Measurements from ENCODE around the gene PDZRN4.
A peak's percentile ranks its signal among the peaks of the same experiment; 100 is the strongest.
"Not testable (repeated sequence)": the region's sequence is repeated elsewhere in the genome, so short reads cannot be mapped to it uniquely, and the experiment has no call there.

The PDZRN4 gene

DNA sequence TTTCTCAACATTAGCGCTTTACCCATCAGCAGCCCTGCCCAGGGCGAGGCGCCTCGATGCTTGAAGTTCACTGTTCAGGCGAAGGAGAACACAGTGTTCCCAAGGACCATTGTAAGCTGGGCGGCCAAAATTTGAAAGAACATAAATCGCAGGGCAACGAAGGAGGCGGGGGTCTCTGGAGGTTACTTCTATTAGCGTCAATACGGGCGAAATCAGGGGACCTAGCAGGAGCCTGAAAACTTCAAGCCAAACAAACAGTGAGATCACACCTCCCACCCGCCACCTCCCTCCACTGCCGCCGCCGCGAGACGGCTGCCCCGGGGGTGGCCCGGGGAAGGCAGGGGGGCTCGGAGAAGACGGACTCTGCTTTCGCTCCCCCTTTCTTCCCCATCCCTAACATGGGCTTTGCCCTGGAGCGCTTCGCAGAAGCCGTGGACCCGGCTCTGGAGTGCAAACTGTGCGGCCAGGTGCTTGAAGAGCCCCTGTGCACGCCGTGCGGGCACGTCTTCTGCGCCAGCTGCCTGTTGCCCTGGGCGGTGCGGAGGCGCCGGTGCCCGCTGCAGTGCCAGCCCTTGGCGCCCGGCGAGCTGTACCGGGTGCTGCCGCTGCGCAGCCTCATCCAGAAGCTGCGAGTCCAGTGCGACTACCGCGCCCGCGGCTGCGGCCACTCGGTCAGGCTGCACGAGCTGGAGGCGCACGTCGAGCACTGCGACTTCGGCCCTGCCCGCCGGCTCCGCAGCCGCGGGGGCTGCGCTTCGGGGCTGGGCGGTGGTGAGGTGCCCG is at the start of gene PDZRN4:
TSS of gene PDZRN4 (plus strand) at position 263 of the 783 bp plus-strand sequence.
- peak; percentile 33 for DNase-seq

DNA sequence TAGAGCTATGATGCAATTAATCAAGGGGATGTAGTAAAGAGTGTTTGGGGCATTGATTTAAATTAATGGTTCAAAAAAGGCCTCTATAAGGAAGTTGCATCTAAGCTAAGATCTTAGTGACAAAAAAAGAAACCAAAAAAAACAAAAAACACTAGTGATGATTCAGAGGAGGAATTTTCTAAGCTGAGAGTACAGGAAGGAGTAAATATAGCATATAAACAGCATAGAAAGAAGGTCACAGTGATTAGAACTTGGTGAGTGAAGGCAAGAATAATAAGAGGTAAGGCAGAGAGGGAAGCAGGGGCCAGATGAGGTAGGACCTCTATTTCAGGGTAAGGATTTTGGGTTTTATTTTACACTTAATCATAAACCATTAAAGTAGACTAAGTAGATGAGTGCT is 48.0 kb upstream of the PDZRN4 start:
- DNase-seq: no peak

DNA sequence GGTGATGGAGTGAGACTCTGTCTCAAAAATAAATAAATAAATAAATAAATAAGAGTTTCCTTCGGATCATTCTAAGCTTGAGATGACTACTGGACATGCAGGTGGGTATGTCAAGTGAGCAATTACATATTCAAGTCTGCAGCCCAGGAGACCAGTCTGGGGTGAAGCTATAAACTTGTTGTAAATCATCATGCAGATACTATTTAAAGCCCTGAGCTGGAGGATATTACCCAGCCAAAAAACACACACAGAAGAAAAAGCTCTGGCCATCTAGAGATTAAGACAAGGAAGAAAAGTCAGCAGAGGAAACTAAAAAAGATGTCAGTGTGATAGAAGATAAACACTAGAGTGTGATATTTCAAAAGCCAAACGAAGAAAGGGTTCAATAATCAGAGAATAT is 47.0 kb upstream of the PDZRN4 start:
- DNase-seq: no peak

DNA sequence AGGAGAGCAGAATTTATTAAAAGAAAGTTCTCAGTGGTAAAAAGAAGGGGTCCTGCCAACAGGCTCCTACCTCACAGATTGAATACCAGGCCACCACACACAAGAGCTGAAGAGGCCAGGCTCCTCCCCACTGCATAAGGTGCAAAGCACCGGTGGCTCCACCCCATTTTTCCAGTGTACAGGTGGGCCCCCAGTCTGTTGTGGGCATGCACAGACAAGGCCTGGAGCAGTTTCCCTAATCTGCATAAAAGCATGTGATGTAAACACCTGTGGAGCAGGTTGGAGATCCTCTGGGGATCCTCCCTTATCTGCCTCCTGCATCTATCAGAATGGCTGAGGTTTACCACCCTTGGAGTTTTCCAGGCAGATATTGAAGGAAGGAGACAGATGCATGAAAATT is 45.7 kb upstream of the PDZRN4 start:
- no peak for DNase-seq

DNA sequence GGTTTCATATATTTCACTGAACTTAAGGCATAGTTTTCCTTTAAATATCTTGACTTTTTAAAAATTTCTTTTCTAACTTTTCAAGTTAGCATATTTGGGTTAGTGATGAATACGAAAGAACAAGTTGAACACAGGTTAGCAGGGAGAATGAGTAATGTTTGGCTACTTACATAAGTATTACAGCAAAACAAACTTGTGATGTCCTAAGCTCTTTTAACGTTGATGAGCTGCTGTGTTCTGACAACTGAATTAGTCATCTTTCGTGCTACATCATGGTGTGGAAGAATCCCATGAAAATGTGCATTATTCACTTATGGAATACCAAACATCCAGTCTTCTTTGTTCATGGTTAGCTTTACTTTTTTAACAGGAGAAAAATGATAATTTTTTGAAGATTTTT is 36.3 kb upstream of the PDZRN4 start:
- no peak for DNase-seq

DNA sequence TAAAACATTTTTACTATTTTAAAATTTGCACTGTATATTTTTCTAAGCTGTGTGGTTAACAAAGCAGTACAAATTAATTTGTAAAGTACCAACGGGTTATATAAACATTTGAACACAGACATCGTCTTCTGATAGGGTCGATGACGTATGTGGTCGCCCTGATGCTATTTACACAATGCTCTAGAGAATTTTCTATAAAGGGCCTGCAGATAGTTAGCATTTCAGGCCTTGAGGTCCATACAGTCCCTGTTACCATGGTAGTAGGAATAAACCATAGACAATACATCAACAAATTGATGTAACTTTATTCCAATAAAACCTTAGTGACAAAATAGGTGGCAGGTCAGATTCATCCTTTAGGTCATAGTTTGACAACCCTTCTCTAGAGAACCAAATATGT is 25.7 kb upstream of the PDZRN4 start:
- DNase-seq: no peak

DNA sequence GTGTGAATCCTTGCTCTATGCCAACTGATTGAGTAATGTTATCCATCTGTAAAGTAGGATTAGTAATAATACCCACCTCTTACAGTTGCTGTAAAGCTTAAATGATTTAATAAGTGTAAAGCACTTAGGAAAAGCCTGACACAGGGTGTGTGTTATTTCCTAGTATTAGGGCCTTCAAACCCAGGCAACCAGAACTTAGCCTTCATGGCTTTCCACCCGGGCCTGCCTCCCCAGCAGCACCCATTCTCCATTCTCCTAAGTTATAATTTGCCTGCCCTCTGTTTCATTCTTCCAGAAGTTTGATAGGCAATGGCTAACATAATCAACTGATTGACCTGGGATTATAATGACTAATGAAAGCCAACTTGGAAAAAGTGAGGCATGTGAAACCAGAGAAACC is 20.4 kb upstream of the PDZRN4 start:
- DNase-seq: no peak

DNA sequence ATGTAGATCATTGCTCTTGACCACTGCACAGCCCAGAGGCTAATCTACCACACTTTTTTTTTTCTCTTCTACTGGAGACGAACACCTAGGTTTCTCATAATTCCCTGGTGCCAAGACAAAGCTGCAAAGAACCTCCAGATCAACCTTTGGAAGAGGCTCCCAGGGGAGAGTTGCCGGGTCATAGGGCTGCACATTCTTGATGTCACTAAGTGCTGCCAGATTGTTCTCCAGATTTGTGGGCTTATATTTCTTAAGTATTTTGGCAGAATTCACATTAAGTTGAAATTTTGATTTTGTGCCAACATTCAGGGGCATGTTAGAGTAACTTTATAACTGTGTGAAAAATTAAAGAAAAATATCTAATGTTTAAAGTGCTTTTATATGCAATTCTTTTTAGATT is 13.5 kb upstream of the PDZRN4 start:
- DNase-seq: no peak

DNA sequence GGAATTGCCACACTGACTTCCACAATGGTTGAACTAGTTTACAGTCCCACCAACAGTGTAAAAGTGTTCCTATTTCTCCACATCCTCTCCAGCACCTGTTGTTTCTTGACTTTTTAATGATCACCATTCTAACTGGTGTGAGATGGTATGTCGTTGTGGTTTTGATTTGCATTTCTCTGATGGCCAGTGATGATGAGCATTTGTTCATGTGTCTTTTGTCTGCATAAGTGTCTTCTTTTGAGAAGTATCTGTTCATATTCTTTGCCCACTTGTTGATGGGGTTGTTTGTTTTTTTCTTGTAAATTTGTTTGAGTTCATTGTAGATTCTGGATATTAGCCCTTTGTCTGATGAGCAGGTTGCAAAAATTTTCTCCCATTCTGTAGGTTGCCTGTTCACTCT is 8.6 kb upstream of the PDZRN4 start:
- DNase-seq: not testable (repeated sequence)

DNA sequence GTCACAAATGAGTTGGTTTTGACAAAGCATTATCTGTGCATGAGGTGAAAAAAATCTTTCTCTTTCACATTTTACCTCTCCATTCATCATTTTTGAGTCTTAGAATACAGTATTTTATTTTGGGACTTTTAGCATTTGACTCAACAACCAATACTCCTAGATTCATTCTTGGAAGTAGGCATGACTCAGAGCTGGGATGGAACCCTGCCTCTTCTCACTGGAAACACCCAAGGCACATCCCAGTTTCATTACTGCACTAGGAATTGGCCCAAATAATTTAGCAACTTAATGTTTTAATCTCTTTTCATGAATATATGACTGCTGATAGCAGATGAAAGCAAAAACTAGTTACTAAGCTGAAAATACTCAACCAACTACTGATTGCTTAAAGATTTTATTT is 3.3 kb upstream of the PDZRN4 start:
- DNase-seq: no peak

DNA sequence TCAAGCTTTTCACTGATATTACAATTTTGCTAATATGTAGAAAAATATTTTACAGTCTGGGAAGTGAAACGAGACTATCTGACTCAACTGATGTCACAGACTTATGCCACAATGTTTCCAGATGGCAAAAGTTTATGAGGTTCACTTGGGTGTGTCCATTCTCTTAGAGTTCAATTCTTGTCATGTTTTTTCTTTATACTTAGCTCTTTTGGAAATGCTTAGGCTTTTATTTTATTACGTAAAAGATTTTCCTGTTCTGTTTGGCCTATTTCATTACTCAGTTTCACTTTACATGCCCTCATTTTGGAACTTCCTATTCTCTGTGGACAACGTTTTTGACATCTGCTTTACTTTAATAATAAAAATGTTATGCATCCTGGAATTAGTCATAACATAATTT is 2.1 kb upstream of the PDZRN4 start:
- DNase-seq: no peak

DNA sequence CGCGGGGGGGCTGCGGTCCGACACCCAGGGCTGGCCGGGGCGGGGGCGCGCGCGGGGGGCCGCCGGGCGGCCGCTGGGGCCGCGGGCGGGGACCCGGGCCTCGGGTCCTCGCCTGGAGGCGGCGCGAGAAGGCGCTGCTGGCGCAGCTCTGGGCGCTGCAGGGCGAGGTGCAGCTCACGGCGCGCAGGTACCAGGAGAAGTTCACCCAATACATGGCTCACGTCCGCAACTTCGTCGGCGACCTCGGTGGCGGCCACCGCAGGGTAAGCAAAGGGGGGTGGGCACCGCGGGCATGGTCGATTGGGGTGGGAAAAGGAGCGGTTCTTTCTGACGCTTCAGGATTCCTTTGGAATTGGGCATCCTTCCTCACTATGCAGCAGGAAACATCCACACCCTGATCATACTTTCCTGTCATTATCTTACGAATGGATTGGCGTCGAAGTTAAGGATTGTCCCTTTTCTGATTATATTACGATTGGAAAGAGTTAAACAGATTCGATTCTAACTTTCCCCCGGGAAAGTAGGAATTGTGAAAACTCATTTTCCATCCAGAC is 798 bp downstream of the PDZRN4 start:
- no peak for DNase-seq

DNA sequence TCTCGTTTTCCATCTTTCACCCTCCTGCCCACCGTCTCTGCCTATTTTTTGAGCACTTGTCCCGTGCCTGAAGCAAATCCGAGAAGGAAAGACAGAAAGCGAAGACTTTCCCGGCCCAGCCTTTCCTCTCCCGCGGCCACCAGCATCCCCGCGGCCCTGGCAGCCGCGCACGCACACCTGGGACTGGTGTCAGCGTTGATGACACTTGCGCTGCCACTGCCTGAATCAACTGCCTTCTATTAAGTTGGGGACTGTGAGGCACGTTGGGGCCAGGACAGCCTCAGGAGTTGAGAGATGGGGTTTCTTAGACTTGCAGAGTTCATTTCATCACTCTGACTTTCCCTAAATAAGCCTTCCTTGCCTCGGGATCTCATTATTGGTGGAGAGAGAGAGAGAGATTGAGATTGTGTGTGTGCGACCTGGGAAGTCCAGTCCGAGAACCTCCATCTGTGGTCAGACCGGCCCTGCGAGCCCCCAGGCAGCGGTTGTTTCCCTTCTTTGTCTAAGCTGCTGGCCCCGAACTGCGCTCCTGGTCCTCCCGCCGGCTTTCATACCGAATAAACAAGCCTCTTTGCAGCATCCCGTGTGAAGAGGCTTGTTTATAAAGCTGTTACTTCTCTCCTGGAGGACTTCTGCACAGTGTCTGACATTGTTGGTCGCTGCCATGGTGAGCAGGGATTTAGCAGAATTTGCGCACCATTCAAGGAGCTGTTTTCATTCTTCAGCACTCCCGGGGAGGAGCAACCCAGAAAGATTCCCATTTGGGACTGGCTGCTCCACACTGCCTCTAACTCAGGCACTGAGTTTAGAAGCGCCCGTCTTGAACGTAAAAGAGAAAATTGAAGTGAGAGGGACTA is 1.5 kb downstream of the PDZRN4 start:
- peak; percentile 44 for DNase-seq

DNA sequence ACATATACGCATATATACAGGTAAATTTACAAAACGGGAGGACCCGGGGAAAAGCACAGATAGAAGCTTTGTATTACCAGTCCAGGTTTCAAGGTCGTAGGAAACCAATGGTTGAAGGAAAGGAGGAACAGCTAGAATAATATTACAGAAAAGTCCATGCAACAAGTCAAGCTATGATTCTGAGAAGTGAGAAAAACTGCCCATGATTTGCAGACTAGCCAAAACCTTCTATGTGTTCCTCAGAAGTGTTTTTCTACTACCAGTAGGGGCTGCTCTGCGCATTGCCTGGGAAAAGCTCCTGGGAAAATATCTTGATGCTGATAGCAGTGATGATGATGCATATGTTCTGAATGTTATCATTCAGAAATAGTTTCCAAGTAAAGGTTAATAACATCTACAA is 2.2 kb downstream of the PDZRN4 start:
- DNase-seq: peak; percentile 57

DNA sequence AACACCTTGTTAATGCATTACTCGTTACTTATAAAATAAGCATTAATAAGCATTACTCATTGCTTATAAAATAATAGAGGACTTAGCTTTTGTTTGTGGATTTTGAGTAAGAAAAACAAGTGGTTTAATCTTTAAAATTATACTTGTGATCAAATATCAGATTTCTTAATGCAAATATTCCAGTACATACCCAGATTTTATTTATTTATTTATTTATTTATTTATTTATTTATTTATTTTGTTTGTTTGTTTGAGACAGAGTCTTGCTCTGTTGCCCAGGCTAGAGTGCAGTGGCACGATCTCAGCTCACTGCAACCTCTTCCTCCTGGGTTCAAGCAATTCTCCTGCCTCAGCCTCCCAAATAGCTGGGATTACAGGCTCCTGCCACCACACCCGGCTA is 3.4 kb downstream of the PDZRN4 start:
- DNase-seq: not testable (repeated sequence)

DNA sequence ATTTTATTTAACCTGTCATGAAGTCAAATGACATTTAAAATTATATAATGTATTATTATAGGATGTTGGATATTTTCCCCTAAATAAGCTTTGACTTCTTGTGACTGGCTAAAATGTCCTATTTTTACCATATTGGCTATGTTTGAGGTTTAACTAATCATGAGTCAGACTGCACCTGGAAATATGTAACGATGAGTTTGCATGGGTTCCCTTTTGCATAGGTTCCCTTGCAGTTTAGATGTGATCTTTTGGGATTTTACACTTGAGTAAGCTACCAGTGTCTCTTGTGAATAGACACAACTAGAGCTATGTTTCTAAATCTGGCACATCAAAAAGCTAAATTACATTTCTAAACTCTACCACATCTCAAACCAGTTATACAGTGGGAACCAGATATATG is 5.2 kb downstream of the PDZRN4 start:
- no peak for DNase-seq

DNA sequence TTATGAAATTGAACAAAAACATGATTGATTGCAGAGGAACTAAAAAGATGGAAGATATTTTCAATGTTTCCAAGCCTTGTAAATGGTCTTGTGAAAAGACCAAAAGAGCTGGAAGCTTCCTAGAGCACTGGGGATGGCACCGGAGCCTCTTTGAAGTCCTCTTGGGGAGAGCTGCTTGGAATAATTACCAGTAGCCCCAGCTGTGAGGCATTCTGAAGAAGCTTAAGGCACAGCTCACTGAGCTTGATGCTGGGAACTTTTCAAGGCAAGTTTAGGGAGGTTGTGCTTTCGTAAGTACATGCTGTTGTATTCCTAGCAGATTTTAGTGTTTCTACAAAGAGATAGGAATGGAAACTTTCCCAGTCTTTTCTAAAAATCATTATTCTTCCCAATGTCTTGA is 13.9 kb downstream of the PDZRN4 start:
- DNase-seq: no peak

DNA sequence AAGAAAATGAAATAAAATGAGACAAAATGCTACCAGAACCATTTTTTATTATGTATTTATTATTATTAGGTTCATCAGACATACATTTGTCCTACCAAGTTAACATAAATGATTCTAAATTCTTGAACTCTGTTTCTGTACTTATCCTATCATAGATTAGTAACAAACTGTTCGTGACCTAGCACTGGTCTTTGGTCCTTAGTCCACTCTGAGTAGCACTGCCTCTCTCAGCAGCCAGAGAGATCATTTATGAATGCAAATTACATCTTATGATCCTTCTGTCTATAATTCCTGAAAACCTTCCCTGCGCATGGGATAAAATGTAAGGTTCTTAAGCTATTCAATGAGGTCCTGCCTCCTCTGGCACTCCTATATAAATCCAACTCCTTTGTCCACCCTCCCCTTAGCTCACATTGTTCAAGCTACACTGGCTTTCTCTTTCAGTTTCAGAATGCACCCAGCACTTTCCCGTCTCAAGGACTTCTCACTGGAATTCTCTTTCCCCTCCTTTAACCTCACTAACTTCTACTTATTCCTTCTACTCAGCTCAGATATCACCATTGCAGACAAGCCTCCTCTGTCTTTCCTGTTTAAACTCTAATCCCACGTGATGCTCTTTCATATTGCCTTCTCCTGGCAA is 17.1 kb downstream of the PDZRN4 start:
- DNase-seq: peak; percentile 76

DNA sequence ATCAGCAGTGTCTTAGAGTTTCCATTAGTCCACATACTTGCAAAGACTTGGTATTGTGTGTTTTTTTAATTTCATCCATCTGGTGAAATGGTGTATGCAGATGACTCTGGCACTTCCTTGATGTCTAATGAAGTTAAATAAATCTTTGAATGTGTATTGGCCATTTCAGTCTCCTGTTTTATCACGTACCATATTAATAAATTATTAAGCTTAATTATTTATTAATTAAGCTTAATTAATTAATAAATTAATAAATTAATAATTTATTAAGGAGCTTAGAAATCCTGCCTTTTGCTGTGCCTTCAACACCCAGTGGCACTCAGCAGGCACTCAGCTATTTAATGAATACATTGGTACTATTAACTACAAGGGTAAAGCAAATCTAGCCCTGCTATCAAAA is 18.2 kb downstream of the PDZRN4 start:
- DNase-seq: no peak

DNA sequence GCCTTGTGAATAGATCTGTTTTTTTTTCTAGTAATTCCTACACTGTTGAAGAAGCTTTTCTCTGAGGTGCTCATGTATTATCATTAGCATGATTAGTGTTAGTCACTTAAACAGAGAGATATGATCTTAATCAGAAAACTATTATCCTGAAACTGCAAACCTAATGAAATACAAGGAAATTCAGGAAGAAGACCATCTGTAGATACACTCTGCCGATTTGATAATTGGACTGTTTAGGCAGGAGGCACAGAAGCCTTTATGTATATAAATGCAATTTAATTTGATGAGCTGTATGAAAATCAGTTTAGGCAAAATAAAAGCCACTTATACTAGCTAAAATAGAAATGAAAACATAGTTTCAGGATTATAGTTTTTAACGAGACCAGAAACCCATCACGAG is 23.3 kb downstream of the PDZRN4 start:
- DNase-seq: peak; percentile 49

DNA sequence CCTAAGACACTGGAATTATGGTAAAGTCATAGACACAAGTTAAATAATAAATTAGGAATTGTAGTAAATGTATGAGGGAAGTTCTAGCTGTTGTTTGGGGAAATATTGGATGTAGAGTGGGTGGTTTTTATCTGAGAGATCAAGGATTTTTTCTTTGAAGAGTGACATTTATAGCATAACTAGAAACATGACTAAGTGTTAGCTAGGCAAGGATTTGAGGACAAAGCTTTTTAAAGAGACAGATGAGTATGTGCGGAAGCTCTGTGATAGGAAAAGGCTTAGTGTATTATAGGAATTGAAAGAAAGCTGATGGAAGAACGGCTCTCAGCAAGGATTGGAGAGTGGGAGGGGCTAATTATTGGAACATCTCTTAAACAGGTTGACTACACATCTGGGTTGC is 24.5 kb downstream of the PDZRN4 start:
- DNase-seq: peak; percentile 65

DNA sequence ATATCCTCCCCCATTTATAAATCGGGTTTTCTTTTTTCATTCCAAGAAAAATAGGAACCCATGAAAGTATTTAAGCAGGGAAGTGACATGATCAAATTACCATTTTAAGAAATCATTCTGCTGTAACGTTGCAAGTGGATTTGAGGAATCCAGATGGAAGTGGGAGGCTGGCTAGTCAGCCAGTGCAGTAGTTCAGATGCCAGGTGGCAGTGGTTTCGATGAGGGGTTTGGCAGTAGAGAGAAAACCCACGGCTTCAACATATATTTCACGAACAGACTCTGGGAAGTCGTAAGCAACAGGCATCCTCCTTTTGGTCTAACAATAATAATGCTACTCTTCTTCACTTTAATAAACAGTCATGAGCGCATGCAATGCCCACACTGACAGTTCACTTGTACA is 25.0 kb downstream of the PDZRN4 start:
- peak; percentile 65 for DNase-seq

DNA sequence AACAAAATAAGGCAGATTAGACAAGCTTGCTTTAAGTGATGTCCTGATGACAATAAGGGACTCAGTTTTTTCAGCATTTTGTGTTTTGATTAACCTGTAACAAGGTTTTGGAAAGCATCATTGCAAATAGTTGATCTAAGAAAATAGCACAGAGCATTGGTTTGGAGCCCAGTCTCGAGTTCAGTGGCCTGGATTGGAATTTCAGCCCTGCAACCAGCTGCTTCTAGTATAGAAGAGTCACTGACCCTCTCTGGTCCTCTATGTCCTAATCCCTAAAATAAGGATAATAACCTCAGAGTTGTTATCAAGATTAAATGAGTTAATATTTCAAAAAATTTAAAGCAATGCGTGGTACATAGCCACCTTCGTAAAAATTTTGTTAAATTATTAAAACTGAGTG is 25.5 kb downstream of the PDZRN4 start:
- no peak for DNase-seq

DNA sequence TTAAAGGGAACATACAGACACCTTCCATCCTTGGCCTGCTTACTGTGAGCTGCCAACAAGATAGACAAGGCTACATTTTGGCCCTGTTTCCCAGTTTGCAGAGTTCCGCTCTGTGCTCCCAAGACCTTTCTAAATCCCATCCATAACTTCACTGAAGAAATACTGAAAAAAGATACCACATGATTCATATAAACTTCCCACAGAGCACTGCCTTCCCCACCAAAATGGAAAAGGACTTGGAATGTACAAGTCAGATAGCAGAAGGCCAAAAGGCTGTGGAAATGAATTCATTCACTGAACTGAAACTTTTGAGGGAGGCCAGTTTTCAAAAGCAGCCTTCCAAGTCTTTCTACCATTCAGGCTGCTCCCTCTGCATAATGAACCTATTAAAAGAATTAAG is 29.6 kb downstream of the PDZRN4 start:
- no peak for DNase-seq

Data from DMS79 treated with DMSO at 0.1 percent for 48 hours (cell line).